SK-N-SH treated with all-trans-retinoic acid at 6 μM for 48 hours (cell line): ENCODE results near the gene PSMB8.

Experiments used
- ATAC-seq: fragments of 200-7000 bp; cut with Tn5 transposase; 3 replicates; pipeline ENCODE4 v1.9.1; 2020; ENCODE audit warnings: mild to moderate bottlenecking, moderate library complexity
- ARNTL ChIP-seq: fragments of 450-650 bp; formaldehyde crosslinking; IDR thresholded peaks from 2 replicates; pipeline ENCODE4 v1.5.0; 2020; ENCODE audit warnings: low read depth, mild to moderate bottlenecking, moderate library complexity, borderline replicate concordance
- BACH2 ChIP-seq: fragments of 250-450 bp; sonication (Bioruptor Pico); IDR thresholded peaks from 2 replicates; pipeline ENCODE4 v1.9.0; 2021; ENCODE audit warnings: mild to moderate bottlenecking, borderline replicate concordance
- CSDC2 ChIP-seq: fragments of 250-450 bp; sonication (Bioruptor Pico); IDR thresholded peaks from 2 replicates; pipeline ENCODE4 v1.5.0; 2020; ENCODE audit warnings: mild to moderate bottlenecking, moderate library complexity
- ESRRG ChIP-seq: fragments of 250-450 bp; sonication (Bioruptor Pico); IDR thresholded peaks from 2 replicates; pipeline ENCODE4 v1.6.1; 2021; ENCODE audit warnings: mild to moderate bottlenecking
- ISL1 ChIP-seq: fragments of 250-450 bp; sonication (Bioruptor Pico); IDR thresholded peaks from 2 replicates; pipeline ENCODE4 v2.1.2; 2022; ENCODE audit warnings: mild to moderate bottlenecking, moderate library complexity
- OSR1 ChIP-seq: fragments of 250-450 bp; sonication (Bioruptor Pico); IDR thresholded peaks from 2 replicates; pipeline ENCODE4 v1.8.0; 2022; ENCODE audit warnings: moderate library complexity, mild to moderate bottlenecking, inconsistent platforms
- POU6F1 ChIP-seq: fragments of 250-450 bp; sonication (Bioruptor Pico); IDR thresholded peaks from 2 replicates; pipeline ENCODE4 v1.8.0; 2021; ENCODE audit warnings: low read depth, mild to moderate bottlenecking, moderate library complexity, borderline replicate concordance
- PPARA ChIP-seq: fragments of 250-450 bp; sonication (Bioruptor Pico); IDR thresholded peaks from 2 replicates; pipeline ENCODE4 v1.5.0; 2020; ENCODE audit warnings: mild to moderate bottlenecking, borderline replicate concordance
- RARB ChIP-seq: fragments of 250-450 bp; sonication (Bioruptor Pico); IDR thresholded peaks from 2 replicates; pipeline ENCODE4 v1.8.0; 2021; ENCODE audit warnings: mild to moderate bottlenecking, moderate library complexity
- SNAI2 ChIP-seq: fragments of 250-450 bp; sonication (Bioruptor Pico); IDR thresholded peaks from 2 replicates; pipeline ENCODE4 v1.5.0; 2020; ENCODE audit warnings: mild to moderate bottlenecking, moderate library complexity
- TCF4 ChIP-seq: fragments of 250-450 bp; sonication (Bioruptor Pico); IDR thresholded peaks from 2 replicates; pipeline ENCODE4 v1.8.0; 2021; ENCODE audit warnings: mild to moderate bottlenecking, moderate library complexity, borderline replicate concordance
- TSHZ2 ChIP-seq: fragments of 250-450 bp; sonication (Bioruptor Pico); IDR thresholded peaks from 2 replicates; pipeline ENCODE4 v1.5.0; 2020; ENCODE audit warnings: mild to moderate bottlenecking, moderate library complexity
- ZC3H10 ChIP-seq: fragments of 250-450 bp; sonication (Bioruptor Pico); IDR thresholded peaks from 2 replicates; pipeline ENCODE4 v1.5.1; 2021; ENCODE audit warnings: mild to moderate bottlenecking, moderate library complexity
- ZFP3 ChIP-seq: fragments of 250-450 bp; sonication (Bioruptor Pico); IDR thresholded peaks from 2 replicates; pipeline ENCODE4 v1.5.0; 2020; ENCODE audit warnings: mild to moderate bottlenecking, moderate library complexity
- ZFP30 ChIP-seq: fragments of 450-650 bp; formaldehyde crosslinking; IDR thresholded peaks from 2 replicates; pipeline ENCODE4 v1.5.0; 2022; ENCODE audit warnings: mild to moderate bottlenecking, moderate library complexity
- ZNF565 ChIP-seq: fragments of 450-650 bp; formaldehyde crosslinking; conservative IDR thresholded peaks from 2 replicates; pipeline ENCODE4 v1.5.0; 2020; ENCODE audit warnings: low read depth, mild to moderate bottlenecking, moderate library complexity
- ZNF70 ChIP-seq: fragments of 450-650 bp; formaldehyde crosslinking; IDR thresholded peaks from 2 replicates; pipeline ENCODE4 v1.5.0; 2020; ENCODE audit warnings: mild to moderate bottlenecking, moderate library complexity
- ZNF8 ChIP-seq: fragments of 450-650 bp; formaldehyde crosslinking; IDR thresholded peaks from 2 replicates; pipeline ENCODE4 v1.5.0; 2020; ENCODE audit warnings: mild to moderate bottlenecking, moderate library complexity
- TF ChIP-seq, protein P1 (sequence below): fragments of 250-450 bp; sonication (Bioruptor Pico); IDR thresholded peaks from 2 replicates; pipeline ENCODE4 v1.8.0; 2020; ENCODE audit warnings: mild to moderate bottlenecking, moderate library complexity, borderline replicate concordance
- TF ChIP-seq, protein P2 (sequence below): fragments of 250-450 bp; sonication (Bioruptor Pico); IDR thresholded peaks from 2 replicates; pipeline ENCODE4 v1.5.1; 2021; ENCODE audit warnings: mild to moderate bottlenecking, moderate library complexity
- TF ChIP-seq, protein P3 (sequence below): fragments of 250-450 bp; sonication (Bioruptor Pico); IDR thresholded peaks from 2 replicates; pipeline ENCODE4 v1.5.1; 2020; ENCODE audit warnings: low read depth, mild to moderate bottlenecking, moderate library complexity

PSMB8 gene

GRCh38 chr6:32803416-32803815 is 40.4 kb downstream of the PSMB8 start:
- no peak for TF ChIP-seq ARNTL
- TF ChIP-seq, protein P1, sequence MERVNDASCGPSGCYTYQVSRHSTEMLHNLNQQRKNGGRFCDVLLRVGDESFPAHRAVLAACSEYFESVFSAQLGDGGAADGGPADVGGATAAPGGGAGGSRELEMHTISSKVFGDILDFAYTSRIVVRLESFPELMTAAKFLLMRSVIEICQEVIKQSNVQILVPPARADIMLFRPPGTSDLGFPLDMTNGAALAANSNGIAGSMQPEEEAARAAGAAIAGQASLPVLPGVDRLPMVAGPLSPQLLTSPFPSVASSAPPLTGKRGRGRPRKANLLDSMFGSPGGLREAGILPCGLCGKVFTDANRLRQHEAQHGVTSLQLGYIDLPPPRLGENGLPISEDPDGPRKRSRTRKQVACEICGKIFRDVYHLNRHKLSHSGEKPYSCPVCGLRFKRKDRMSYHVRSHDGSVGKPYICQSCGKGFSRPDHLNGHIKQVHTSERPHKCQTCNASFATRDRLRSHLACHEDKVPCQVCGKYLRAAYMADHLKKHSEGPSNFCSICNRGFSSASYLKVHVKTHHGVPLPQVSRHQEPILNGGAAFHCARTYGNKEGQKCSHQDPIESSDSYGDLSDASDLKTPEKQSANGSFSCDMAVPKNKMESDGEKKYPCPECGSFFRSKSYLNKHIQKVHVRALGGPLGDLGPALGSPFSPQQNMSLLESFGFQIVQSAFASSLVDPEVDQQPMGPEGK (CRISPR knock-in tag) = no peak
- no peak for TF ChIP-seq TSHZ2 (CRISPR knock-in tag)
- no peak for TF ChIP-seq SNAI2 (CRISPR knock-in tag)
- no peak for TF ChIP-seq PPARA (CRISPR knock-in tag)
- TF ChIP-seq, all 23 proteins: peak for 0
- ATAC-seq = no peak

DNA sequence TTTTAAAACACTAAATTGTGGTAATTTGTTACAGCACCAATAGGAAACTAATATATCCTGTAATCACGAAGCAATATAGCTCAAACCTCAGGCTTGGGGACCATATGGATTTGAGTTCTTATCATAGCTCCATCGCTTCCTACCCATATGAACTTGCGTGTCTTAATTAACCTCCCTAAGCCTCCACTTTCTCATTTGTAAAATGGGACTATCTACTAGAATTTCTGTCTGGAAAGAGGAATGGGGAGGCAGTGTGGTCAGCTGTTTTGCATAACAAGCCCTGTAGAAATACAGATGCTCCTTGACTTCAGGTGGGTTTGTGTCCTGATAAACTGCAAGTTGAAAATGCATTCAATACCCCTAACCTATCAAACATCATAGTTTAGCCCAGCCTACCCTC is 44.1 kb downstream of the PSMB8 start:
- ATAC-seq = no peak
- TF ChIP-seq TSHZ2 (CRISPR knock-in tag) = no peak
- TF ChIP-seq ARNTL = no peak
- TF ChIP-seq ISL1 (CRISPR knock-in tag) = no peak
- no peak for TF ChIP-seq POU6F1 (CRISPR knock-in tag)
- no peak for TF ChIP-seq ZNF8 (CRISPR knock-in tag)
- no peak for TF ChIP-seq ESRRG
- no peak for TF ChIP-seq ZC3H10
- no peak for TF ChIP-seq ZFP3 (CRISPR knock-in tag)
- no peak for TF ChIP-seq RARB (CRISPR knock-in tag)
- no peak for TF ChIP-seq BACH2 (CRISPR knock-in tag)
- no peak for TF ChIP-seq SNAI2 (CRISPR knock-in tag)
- TF ChIP-seq ZNF70 = no peak
- TF ChIP-seq, protein P1 (CRISPR knock-in tag) = no peak
- no peak for TF ChIP-seq ZFP30 (CRISPR knock-in tag)
- TF ChIP-seq, protein P2, sequence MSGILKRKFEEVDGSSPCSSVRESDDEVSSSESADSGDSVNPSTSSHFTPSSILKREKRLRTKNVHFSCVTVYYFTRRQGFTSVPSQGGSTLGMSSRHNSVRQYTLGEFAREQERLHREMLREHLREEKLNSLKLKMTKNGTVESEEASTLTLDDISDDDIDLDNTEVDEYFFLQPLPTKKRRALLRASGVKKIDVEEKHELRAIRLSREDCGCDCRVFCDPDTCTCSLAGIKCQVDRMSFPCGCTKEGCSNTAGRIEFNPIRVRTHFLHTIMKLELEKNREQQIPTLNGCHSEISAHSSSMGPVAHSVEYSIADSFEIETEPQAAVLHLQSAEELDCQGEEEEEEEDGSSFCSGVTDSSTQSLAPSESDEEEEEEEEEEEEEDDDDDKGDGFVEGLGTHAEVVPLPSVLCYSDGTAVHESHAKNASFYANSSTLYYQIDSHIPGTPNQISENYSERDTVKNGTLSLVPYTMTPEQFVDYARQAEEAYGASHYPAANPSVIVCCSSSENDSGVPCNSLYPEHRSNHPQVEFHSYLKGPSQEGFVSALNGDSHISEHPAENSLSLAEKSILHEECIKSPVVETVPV (CRISPR knock-in tag) = no peak
- TF ChIP-seq, protein P3, sequence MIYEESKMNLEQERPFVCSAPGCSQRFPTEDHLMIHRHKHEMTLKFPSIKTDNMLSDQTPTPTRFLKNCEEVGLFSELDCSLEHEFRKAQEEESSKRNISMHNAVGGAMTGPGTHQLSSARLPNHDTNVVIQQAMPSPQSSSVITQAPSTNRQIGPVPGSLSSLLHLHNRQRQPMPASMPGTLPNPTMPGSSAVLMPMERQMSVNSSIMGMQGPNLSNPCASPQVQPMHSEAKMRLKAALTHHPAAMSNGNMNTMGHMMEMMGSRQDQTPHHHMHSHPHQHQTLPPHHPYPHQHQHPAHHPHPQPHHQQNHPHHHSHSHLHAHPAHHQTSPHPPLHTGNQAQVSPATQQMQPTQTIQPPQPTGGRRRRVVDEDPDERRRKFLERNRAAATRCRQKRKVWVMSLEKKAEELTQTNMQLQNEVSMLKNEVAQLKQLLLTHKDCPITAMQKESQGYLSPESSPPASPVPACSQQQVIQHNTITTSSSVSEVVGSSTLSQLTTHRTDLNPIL (CRISPR knock-in tag) = no peak
- TF ChIP-seq CSDC2 = no peak
- no peak for TF ChIP-seq TCF4 (CRISPR knock-in tag)
- TF ChIP-seq ZNF565 (CRISPR knock-in tag) = no peak
- TF ChIP-seq OSR1 (CRISPR knock-in tag) = no peak
